HepG2 (cell line): ENCODE measurements around the gene BRAF. TPM values are rescaled to one million over a fixed set of nuclear protein-coding genes. Genes with fewer than 3 reads are reported as not detected.

ENCODE experiments used
- ATAC-seq: fragments of 200-7000 bp; cut with Tn5 transposase; 3 replicates; pipeline ENCODE4 v1.9.1; 2020; ENCODE audit warnings: mild to moderate bottlenecking, moderate library complexity
- BruUV-seq: library from RNA; stranded (reverse); fragments of 400-500 nt; replicated peaks from 2 replicates; lab custom pipeline; 2021; lab: Mats Ljungman, UMichigan
- CTCF ChIA-PET: fragments of 300-600 bp; formaldehyde crosslinking; extraction: SDS; loops from one replicate; lab custom pipeline; 2021; ENCODE audit warnings: low total read pairs, inconsistent platforms, low intra/inter-chr PET ratio; lab: Yijun Ruan, JAX
- POLR2A ChIA-PET: fragments of 350-600 bp; sonication (Branson Sonifier 250); formaldehyde crosslinking; loops from one replicate; lab custom pipeline; 2020; ENCODE audit warnings: antibody characterized with exemption, inconsistent platforms; lab: Yijun Ruan, JAX
- DNase-seq: peaks from one replicate; pipeline ENCODE4 v3.0.0-alpha.2; 2015; ENCODE audit warnings: low spot score
- FAIRE-seq: peaks from 3 replicates; lab custom pipeline; 2011; peaks lifted over from hg19 to GRCh38; lab: Jason Lieb, UNC
- H2AFZ ChIP-seq: one replicate; pipeline ENCODE4 v1.6.1; 2011; ENCODE audit warnings: low read length, inconsistent platforms
- H3K27ac ChIP-seq: fragments of 300-600 bp; 3 replicates; pipeline ENCODE4 v1.8.0; 2011; ENCODE audit warnings: mixed run types, mild to moderate bottlenecking, mixed read lengths, low read length, inconsistent platforms; ENCODE audit not compliant: insufficient read depth; ENCODE audit errors: extremely low read length
- H3K27me3 ChIP-seq, 2 experiments: fragments of 200-600 bp in 1 of 2; 2 replicates in 1 of 2; 3 replicates in 1 of 2; pipeline versions ENCODE4 v1.6.0 to v1.8.0; 2011; ENCODE audit warnings: low read length in 2 of 2, mild to moderate bottlenecking in 2 of 2, moderate library complexity in 2 of 2, inconsistent platforms in 1 of 2; ENCODE audit not compliant: insufficient read depth in 2 of 2, control insufficient read depth in 1 of 2
- H3K36me3 ChIP-seq, 2 experiments: fragments of 200-600 bp in 1 of 2; replicated peaks in 1 of 2; 2 replicates in 1 of 2; 3 replicates in 1 of 2; pipeline versions ENCODE4 v1.5.1 to v1.8.0; 2011; ENCODE audit warnings: low read length in 2 of 2, inconsistent platforms in 1 of 2; ENCODE audit not compliant: insufficient read depth in 2 of 2, control insufficient read depth in 1 of 2
- H3K4me1 ChIP-seq: 2 replicates; pipeline ENCODE4 v1.5.1; 2012; ENCODE audit warnings: low read length, inconsistent platforms; ENCODE audit not compliant: insufficient read depth
- H3K4me2 ChIP-seq: 2 replicates; pipeline ENCODE4 v1.6.0; 2011; ENCODE audit warnings: low read depth, low read length, inconsistent platforms
- H3K4me3 ChIP-seq, 3 experiments: fragments of 200-600 bp in 1 of 3; sonication (generic), shearing (Covaris generic) in 1 of 3; replicated peaks in 1 of 3; 2 replicates each; pipeline ENCODE4 v1.5.1; 2011 to 2016; ENCODE audit warnings: low read length in 3 of 3, inconsistent platforms in 2 of 3, low read depth in 2 of 3, mild to moderate bottlenecking in 2 of 3, control low read depth in 1 of 3, mixed read lengths in 1 of 3; ENCODE audit not compliant: insufficient read depth in 1 of 3
- H3K79me2 ChIP-seq: one replicate; pipeline ENCODE4 v1.6.1; 2011; ENCODE audit warnings: low read length, inconsistent platforms; ENCODE audit not compliant: insufficient read depth
- H3K9ac ChIP-seq: 2 replicates; pipeline ENCODE4 v1.6.0; 2011; ENCODE audit warnings: mild to moderate bottlenecking, low read depth, low read length, inconsistent platforms; ENCODE audit not compliant: insufficient read depth
- H3K9me3 ChIP-seq: 2 replicates; pipeline ENCODE4 v1.5.1; 2012; ENCODE audit warnings: mild to moderate bottlenecking, low read length
- H4K20me1 ChIP-seq: 2 replicates; pipeline ENCODE4 v1.6.0; 2011; ENCODE audit warnings: inconsistent platforms, mild to moderate bottlenecking, low read length, moderate library complexity; ENCODE audit not compliant: insufficient read depth
- ADNP ChIP-seq: sonication (generic); formaldehyde crosslinking; IDR thresholded peaks from 2 replicates; pipeline ENCODE4 v1.4.0; 2020; ENCODE audit warnings: missing genetic modification reagents
- FIP1L1 ChIP-seq: fragments of 200-400 bp; formaldehyde crosslinking; IDR thresholded peaks from 2 replicates; pipeline ENCODE4 v1.6.1; 2018; ENCODE audit warnings: low read depth, mild to moderate bottlenecking, low read length, moderate library complexity, borderline replicate concordance; ENCODE audit not compliant: insufficient read depth
- FOXK2 ChIP-seq: fragments of 450-650 bp; IDR thresholded peaks from 2 replicates; pipeline ENCODE4 v1.6.1; 2016
- NFAT5 ChIP-seq: sonication (generic); formaldehyde crosslinking; IDR thresholded peaks from 2 replicates; pipeline ENCODE4 v1.4.0; 2020; ENCODE audit warnings: missing genetic modification reagents
- RBM22 ChIP-seq: fragments of 200-400 bp; formaldehyde crosslinking; optimal IDR thresholded peaks from 2 replicates; pipeline ENCODE3; 2017; ENCODE audit warnings: mild to moderate bottlenecking, low read length, moderate library complexity
- U2AF2 ChIP-seq: fragments of 200-400 bp; formaldehyde crosslinking; IDR thresholded peaks from 2 replicates; pipeline ENCODE4 v1.6.1; 2017; ENCODE audit warnings: low read depth, mild to moderate bottlenecking, low read length
- ZNF143 ChIP-seq: sonication (generic); formaldehyde crosslinking; IDR thresholded peaks from 2 replicates; pipeline ENCODE4 v1.4.0; 2020; ENCODE audit warnings: missing genetic modification reagents
- ZNF263 ChIP-seq: sonication (generic); formaldehyde crosslinking; IDR thresholded peaks from 2 replicates; pipeline ENCODE4 v1.4.0; 2020; ENCODE audit warnings: missing genetic modification reagents
- ZNF460 ChIP-seq: sonication (generic); formaldehyde crosslinking; IDR thresholded peaks from 2 replicates; pipeline ENCODE4 v1.5.1; 2020; ENCODE audit warnings: missing genetic modification reagents, mild to moderate bottlenecking, borderline replicate concordance
- WGBS: methylation state at CpG from one replicate; pipeline ENCODE4 v1.1.6; 2017; ENCODE audit warnings: low lambda C conversion rate; 5-methylcytosine and 5-hydroxymethylcytosine counted together
- in situ Hi-C: cut with HindIII; loops from 2 replicates; pipeline ENCODE4 v1.10.0; 2017; ENCODE audit warnings: low pct_unique_long_range_greater_than_20kb; ENCODE audit not compliant: extremely low pct_ligation_motif_present
- intact Hi-C: fragments of 100-400 bp; cut with micrococcal nuclease; formaldehyde crosslinking; loops from one replicate; pipeline ENCODE4 v1.10.0; 2022; ENCODE audit not compliant: unreplicated experiment
- polyA plus RNA-seq, 8 experiments: library from polyadenylated mRNA; depleted of rRNA in 3 of 8; stranded (reverse) in 7 of 8; unstranded in 1 of 8; fragments of >200 nt; fragmentation: Illumina TruSeq in 4 of 8; extraction: Trizol in 4 of 8; gene quantifications; 2 replicates each; pipeline versions ENCODE4 v1.2.1 to v1.2.3, GENCODE V29; 2011 to 2016; ENCODE audit warnings: low read depth in 4 of 8, missing spikeins in 1 of 8, mixed read lengths in 1 of 8; ENCODE audit not compliant: insufficient read depth in 1 of 8
- total RNA-seq, 5 experiments: library from RNA; depleted of rRNA; stranded (reverse); fragments of >200 nt; fragmentation: Illumina TruSeq; extraction: Trizol; gene quantifications; 2 replicates each; pipeline ENCODE4 v1.2.3, GENCODE V29; 2016; ENCODE audit warnings: low read depth in 1 of 5
- TF ChIP-seq, protein P1 (sequence below): sonication (generic); formaldehyde crosslinking; IDR thresholded peaks from 2 replicates; pipeline ENCODE4 v1.5.0; 2020; ENCODE audit warnings: mild to moderate bottlenecking, missing genetic modification reagents

The BRAF gene
- total and polyA plus RNA-seq, 2 of the 13 experiments (the other 11 are each of a cell fraction or from before 2014, with no cell fraction given): 12.5 to 13.4 TPM

DNA sequence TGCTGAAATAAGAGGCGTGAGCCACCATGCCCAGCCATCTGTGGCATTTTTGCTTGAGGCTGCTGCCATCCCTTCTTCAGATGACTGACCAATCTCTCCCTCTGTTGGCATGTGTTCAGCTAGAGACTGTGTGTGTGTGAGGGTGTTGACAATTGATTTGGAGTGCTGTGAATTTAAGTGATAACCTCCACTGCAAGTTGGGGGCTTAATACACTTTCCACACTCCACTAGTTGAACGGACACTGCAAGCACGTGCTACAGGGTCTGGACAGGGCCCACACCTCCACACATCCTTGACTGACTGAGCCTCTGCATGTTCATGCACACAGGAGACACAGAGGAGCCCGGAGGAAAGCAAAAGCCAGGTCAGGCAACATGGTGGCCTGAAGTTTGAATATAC, 51.3 kb downstream of the BRAF start:
- CTCF ChIA-PET: no interaction called here

More for the DNA sequence above, 51.3 kb downstream of the BRAF start:
- WGBS: 79% methylated on average over 4 of the region's 4 CpGs
- no peak overlapping the region for H3K27ac ChIP-seq
- TF ChIP-seq ZNF263 (CRISPR knock-in tag) (no peak), FOXK2 (no peak), FIP1L1 (no peak), RBM22 (no peak), ADNP (no peak), NFAT5 (no peak), ZNF143 (CRISPR knock-in tag) (no peak), ZNF460 (CRISPR knock-in tag) (no peak), U2AF2 (no peak)
- TF ChIP-seq, protein P1, sequence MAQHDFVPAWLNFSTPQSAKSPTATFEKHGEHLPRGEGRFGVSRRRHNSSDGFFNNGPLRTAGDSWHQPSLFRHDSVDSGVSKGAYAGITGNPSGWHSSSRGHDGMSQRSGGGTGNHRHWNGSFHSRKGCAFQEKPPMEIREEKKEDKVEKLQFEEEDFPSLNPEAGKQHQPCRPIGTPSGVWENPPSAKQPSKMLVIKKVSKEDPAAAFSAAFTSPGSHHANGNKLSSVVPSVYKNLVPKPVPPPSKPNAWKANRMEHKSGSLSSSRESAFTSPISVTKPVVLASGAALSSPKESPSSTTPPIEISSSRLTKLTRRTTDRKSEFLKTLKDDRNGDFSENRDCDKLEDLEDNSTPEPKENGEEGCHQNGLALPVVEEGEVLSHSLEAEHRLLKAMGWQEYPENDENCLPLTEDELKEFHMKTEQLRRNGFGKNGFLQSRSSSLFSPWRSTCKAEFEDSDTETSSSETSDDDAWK (CRISPR knock-in tag): no peak
- TF ChIP-seq, all 625 proteins: peak for 0
- Histone ChIP-seq H3K9ac (no peak overlapping the region), H3K4me3 (no peak overlapping the region), H3K79me2 (peaks cover 55% of the 10 kb centered on the region), H3K27me3 (no peaks in the 10 kb centered on the region), H3K36me3 (no peaks in the 10 kb centered on the region), H4K20me1 (peaks cover 3% of the 10 kb centered on the region; the same call in 1 of the 2 replicates), H3K9me3 (0 out of 2 replicates have a peak, but pooled peaks cover 4% of the 10 kb centered on the region), H3K4me1 (peaks cover 1% of the 10 kb centered on the region), H2AFZ (no peak overlapping the region), H3K4me2 (no peak overlapping the region)
- ATAC-seq (no peak), DNase-seq (no peak), FAIRE-seq (no peak)
- no TSS peak for BruUV-seq
- in situ Hi-C loops (no loop called here), intact Hi-C loops (loop anchor here (5.0 kb wide), 1 partner anchor 641 kb away; no protein-coding TSS in a partner anchor)
- POLR2A ChIA-PET: no interaction called here
